Pancreas (tissue), 10 donors: Measurements from ENCODE around the gene ARHGAP6. TPM values are rescaled to one million over a fixed set of nuclear protein-coding genes. Genes with fewer than 3 reads are reported as not detected.

Source experiments
- ATAC-seq, 4 donors: fragments of 200-7000 bp; cut with Tn5 transposase; one replicate each; pipeline versions ENCODE4 v1.8.0 to v1.9.1; 2020; ENCODE audit warnings: mild to moderate bottlenecking in 4 of 4, moderate library complexity in 4 of 4
- DNase-seq, 6 donors: peaks; one replicate each; pipeline ENCODE4 v3.0.0-alpha.2; 2020
- FAIRE-seq: peaks from 2 replicates; lab custom pipeline; 2012; peaks lifted over from hg19 to GRCh38; lab: Jason Lieb, UNC
- H3K27ac ChIP-seq, 4 donors: fragments of 200-600 bp; sonication (generic); 1 replicate in 3 of 4; 2 replicates in 1 of 4; pipeline versions ENCODE4 v1.5.0 to v1.8.0; 2020
- H3K27me3 ChIP-seq, 4 donors: fragments of 200-600 bp; one replicate each; pipeline ENCODE4 v1.8.0; 2021
- H3K36me3 ChIP-seq, 3 donors: fragments of 200-600 bp; sonication (generic) in 1 of 3; one replicate each; pipeline versions ENCODE4 v1.5.0 to v1.8.0; 2020 to 2021
- H3K4me1 ChIP-seq, 3 donors: fragments of 200-600 bp; one replicate each; pipeline ENCODE4 v1.8.0; 2021
- H3K4me3 ChIP-seq, 4 donors: fragments of 200-600 bp; sonication (generic) in 2 of 4; one replicate each; pipeline versions ENCODE4 v1.5.0 to v1.8.0; 2020 to 2021
- H3K9me3 ChIP-seq, 4 donors: fragments of 200-600 bp; one replicate each; pipeline ENCODE4 v1.8.0; 2021
- WGBS, 2 donors: extraction: QIAGEN DNeasy Blood & Tissue Kit; methylation state at CpG; one replicate each; pipeline ENCODE4 v1.1.7; 2013; 5-methylcytosine and 5-hydroxymethylcytosine counted together
- intact Hi-C, 3 donors: fragments of 100-400 bp; cut with DNase I; formaldehyde crosslinking; loops; one replicate each; pipeline versions ENCODE4 v1.11.1 to v1.14.2; 2022
- polyA plus RNA-seq, 2 donors: library from polyadenylated mRNA; stranded (reverse); fragments of 200-250 nt; gene quantifications; one replicate each; pipeline ENCODE4 v1.2.3, GENCODE V29; 2013
- total RNA-seq, 6 donors: library from RNA; stranded (reverse); fragmentation: NEBNext Ultra II Directional in 4 of 6; extraction: Animal tissue kit (Norgen Biotek cat#: 25700) in 4 of 6; gene quantifications; one replicate each; pipeline versions ENCODE4 v1.2.1 to v1.2.4, GENCODE V29; 2021 to 2023
- TF ChIP-seq, protein P1 (sequence below), 4 donors: fragments of 200-600 bp; sonication (generic) in 3 of 4; IDR thresholded peaks; one replicate each; pipeline versions ENCODE4 v1.5.0 to v1.8.0; 2021; ENCODE audit warnings: antibody characterized with exemption in 4 of 4
- donor health status: healthy with polysubstance abuse.
- donor health status: DM: no; HTN: no; CAD: no; lungs with moderate emphysema.
- donor health status: DM: no; HTN: no; CAD: no.
- donor health status: control.
- donor health status: control.
- donor health status: Bipolar disorder and iron deficiency.
- donor health status: DM: yes; HTN: yes; CAD: no.
- donor health status: DM: no; HTN: no; CAD: no.
- donor health status: DM: no; HTN: no; CAD: no.
- donor health status: DM: yes; HTN: yes; CAD: no.

Gene ARHGAP6
- total and polyA plus RNA-seq, 8 donors, result 0.79 to 3.3 (median 1.1) TPM

DNA sequence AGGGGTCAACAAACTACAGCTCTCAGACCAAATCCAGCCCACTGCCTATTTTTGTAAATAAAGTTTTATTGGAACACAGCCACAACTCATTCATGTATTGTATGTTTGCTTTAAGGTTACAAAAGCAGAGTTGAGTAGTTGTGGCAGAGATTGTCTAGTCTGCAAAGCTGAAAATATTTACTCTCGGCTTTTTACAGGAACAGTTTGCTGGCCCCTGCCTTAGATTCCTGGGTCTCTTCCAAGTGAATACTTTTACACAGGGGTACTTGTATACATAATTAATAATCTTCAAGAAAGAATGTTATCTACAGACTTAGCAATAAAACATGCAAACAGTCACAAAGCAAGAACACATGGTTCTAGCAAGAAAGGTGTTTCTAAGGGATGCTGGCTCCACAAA lies 218.3 kb downstream of the ARHGAP6 start:
- TF ChIP-seq, protein P1, sequence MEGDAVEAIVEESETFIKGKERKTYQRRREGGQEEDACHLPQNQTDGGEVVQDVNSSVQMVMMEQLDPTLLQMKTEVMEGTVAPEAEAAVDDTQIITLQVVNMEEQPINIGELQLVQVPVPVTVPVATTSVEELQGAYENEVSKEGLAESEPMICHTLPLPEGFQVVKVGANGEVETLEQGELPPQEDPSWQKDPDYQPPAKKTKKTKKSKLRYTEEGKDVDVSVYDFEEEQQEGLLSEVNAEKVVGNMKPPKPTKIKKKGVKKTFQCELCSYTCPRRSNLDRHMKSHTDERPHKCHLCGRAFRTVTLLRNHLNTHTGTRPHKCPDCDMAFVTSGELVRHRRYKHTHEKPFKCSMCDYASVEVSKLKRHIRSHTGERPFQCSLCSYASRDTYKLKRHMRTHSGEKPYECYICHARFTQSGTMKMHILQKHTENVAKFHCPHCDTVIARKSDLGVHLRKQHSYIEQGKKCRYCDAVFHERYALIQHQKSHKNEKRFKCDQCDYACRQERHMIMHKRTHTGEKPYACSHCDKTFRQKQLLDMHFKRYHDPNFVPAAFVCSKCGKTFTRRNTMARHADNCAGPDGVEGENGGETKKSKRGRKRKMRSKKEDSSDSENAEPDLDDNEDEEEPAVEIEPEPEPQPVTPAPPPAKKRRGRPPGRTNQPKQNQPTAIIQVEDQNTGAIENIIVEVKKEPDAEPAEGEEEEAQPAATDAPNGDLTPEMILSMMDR (IDR thresholded peaks at IDR 0.05), result no peak
- Histone ChIP-seq H3K27me3 (peaks cover 0 to 3% (median 0%) of the 10 kb centered on the region in 4 donors), H3K4me3 (no peak overlapping the region), H3K36me3 (no peaks in the 10 kb centered on the region), H3K4me1 (no peaks in the 10 kb centered on the region), H3K9me3 (no peaks in the 10 kb centered on the region), H3K27ac (no peak overlapping the region)
- WGBS, 2 donors, result 47 to 58% methylated on average over 1 of the region's 1 CpG
- intact Hi-C loops, result no loop called here
- no peak for FAIRE-seq
- DNase-seq, result no peak
- ATAC-seq, result no peak

DNA sequence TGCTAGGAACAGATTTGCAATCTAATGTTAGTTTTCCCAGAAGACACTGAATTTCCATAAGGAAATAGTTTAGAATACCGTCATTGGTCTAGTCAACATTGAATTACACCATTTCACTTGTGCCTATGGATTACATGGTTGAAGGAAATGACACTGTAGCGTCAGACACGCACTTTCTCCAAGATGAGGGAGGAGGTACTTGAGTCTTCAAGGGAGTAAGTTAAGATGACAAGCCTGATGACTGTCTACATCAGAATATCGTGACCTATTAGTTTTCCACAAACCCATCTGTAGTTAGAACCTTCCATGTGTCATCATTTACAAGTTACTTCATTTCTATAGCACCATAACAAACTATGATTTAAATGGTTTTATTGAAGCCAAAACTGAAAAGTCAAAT lies 218.8 kb downstream of the ARHGAP6 start:
- DNase-seq, result no peak
- FAIRE-seq, result no peak
- peaks cover 0 to 3% (median 0%) of the 10 kb centered on the region in 4 donors for H3K27me3 ChIP-seq
- no peaks in the 10 kb centered on the region for H3K9me3 ChIP-seq
- H3K36me3 ChIP-seq, result no peaks in the 10 kb centered on the region
- no peak for ATAC-seq
- no peaks in the 10 kb centered on the region for H3K4me1 ChIP-seq
- 57 to 78% methylated on average over 4 of the region's 4 CpGs for WGBS, 2 donors
- TF ChIP-seq, protein P1 (IDR thresholded peaks at IDR 0.05), result no peak
- no peak overlapping the region for H3K27ac ChIP-seq
- H3K4me3 ChIP-seq, result no peak overlapping the region
- intact Hi-C loops, result no loop called here

DNA sequence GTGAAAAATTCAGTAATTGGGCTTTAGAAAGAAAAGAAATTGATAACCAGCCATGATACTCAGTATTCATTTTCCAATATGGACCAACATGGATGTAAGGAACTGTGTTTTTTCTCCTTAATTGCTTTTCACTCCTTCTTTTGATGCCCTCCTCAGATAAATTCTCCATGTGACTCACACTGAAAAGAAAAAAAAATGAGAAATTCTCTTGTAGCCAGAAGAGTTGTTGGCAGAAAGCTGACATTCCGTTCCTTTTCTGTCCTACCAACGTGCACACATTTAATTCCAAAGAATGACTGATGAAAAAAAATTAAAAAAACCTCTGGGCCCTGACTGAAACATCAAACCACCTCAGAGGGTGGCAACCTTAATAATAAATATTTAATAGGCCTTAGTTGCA lies 219.4 kb downstream of the ARHGAP6 start:
- Histone ChIP-seq H3K4me1 (no peaks in the 10 kb centered on the region), H3K36me3 (no peaks in the 10 kb centered on the region), H3K9me3 (no peaks in the 10 kb centered on the region), H3K27me3 (peaks cover 0 to 3% (median 0%) of the 10 kb centered on the region in 4 donors), H3K4me3 (no peak overlapping the region), H3K27ac (no peak overlapping the region)
- DNase-seq (no peak), FAIRE-seq (no peak), ATAC-seq (no peak)
- TF ChIP-seq, protein P1 (IDR thresholded peaks at IDR 0.05), result no peak
- 30% methylated on average over 2 of the region's 2 CpGs for WGBS, 2 donors
- intact Hi-C loops, result no loop called here

DNA sequence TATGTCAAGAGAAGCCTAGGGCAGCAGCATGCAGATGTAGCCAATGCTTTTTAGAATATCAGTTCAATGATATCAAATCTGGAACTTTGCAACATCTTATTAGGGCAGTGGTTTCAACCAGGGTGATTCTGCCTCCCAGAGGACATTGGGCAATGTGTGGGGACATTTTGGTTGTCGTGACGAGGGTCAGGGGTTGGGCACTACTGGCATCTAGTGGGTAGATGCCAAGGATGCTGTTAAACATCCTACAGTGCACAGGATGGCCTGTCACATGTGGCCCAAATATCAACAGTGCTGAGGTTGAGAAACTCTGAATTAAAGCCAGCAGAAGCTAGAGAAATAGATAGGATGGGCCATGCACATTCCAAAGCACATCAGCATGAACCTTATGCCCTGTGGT lies 220.2 kb downstream of the ARHGAP6 start:
- Histone ChIP-seq H3K4me3 (no peak overlapping the region), H3K4me1 (no peaks in the 10 kb centered on the region), H3K27ac (no peak overlapping the region), H3K9me3 (no peaks in the 10 kb centered on the region), H3K36me3 (no peaks in the 10 kb centered on the region), H3K27me3 (peaks cover 0 to 3% (median 0%) of the 10 kb centered on the region in 4 donors)
- 46 to 70% methylated on average over 2 of the region's 2 CpGs for WGBS, 2 donors
- DNase-seq (no peak), ATAC-seq (no peak), FAIRE-seq (no peak)
- TF ChIP-seq, protein P1 (IDR thresholded peaks at IDR 0.05), result no peak
- intact Hi-C loops, result no loop called here

DNA sequence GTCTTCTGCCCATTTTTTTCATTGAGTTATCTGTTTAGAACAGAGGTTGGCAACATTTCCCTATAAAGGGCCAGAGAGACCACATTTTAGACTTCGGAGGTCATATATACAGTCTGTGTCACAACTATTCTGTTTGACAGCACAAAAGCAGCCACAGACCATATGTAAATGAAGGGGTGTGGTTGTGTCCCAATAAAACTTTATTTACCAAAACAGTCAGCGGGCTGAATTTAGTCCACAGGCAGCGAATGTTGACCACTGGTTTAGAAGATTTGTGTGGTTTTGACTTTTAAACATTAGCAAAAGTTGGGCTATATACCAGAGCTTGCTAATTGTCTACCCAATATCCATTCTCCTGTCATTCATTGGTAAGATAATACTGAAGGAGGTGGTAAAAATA lies 221.7 kb downstream of the ARHGAP6 start:
- Histone ChIP-seq H3K36me3 (no peaks in the 10 kb centered on the region), H3K4me1 (no peaks in the 10 kb centered on the region), H3K27ac (no peak overlapping the region), H3K4me3 (no peak overlapping the region), H3K9me3 (no peaks in the 10 kb centered on the region), H3K27me3 (peaks cover 0 to 3% (median 0%) of the 10 kb centered on the region in 4 donors)
- FAIRE-seq (no peak), DNase-seq (no peak), ATAC-seq (no peak)
- intact Hi-C loops, result no loop called here
- TF ChIP-seq, protein P1 (IDR thresholded peaks at IDR 0.05), result no peak
- 37 to 74% methylated on average over 3 of the region's 3 CpGs for WGBS, 2 donors
